Midbrain (tissue), 1 donor: ENCODE results near the gene ZNF436.
A peak's percentile ranks its signal among the peaks of the same experiment; 100 is the strongest.

ENCODE experiments used
- DNase-seq: peaks from one replicate; lab custom pipeline; 2025; lab: John Stamatoyannopoulos, UW

Gene ZNF436

GRCh38 chr1:23369335-23370013 lies at the start of gene ZNF436:
Gene ZNF436 (minus strand): TSS chr1:23369836. CDS start chr1:23368005, 1,831 bp downstream.
- DNase-seq, result peak; percentile 57

DNA sequence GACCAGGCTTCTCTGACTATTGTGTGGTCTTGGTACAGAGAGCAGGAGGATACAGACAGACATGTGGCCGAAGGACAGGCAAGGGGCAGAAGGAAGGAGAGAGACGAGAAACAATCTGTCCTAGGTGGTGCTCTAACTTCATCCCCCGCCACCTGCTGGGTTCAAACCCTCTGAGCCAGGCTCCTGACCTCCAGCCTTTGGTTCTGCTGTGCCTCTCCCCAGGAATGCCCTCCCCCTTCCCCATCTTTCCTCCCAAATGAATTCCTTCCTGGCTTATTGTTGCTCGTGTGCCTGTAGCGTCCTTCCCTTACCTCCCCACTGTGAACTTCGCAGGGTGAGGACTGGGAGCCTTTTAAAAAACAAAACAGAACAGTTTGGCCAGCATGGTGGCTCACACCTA lies 49.5 kb upstream of the ZNF436 start:
- no peak for DNase-seq

- no peak for DNase-seq
Measured at GRCh38 chr1:23417570-23417969, 47.9 kb upstream of the ZNF436 start.

- no peak for DNase-seq
Measured at GRCh38 chr1:23416964-23417363, 47.3 kb upstream of the ZNF436 start.

DNA sequence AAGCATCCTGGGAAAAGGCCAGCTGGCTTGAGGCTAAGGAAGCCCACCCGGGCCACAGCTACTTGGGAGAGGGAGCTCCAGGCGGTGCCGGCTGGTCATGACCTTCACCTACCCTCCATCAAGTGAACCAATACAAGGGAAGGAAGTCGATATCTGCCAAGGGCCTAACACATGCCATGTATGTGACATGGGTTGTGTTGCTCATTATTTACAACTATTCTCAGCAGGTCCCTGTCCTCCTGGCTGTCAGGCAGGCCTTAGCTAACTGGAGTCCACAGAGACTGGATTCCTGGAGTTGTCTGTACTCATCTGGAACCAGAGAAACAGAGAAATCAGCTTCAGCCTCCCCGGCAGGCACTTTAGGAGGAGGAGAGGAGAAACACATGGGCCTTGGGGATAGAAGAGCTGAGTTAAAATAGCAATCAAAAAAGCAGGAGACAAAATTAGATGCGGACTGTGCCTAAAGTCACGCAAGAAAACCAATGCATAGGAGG lies 39.2 kb upstream of the ZNF436 start:
- DNase-seq, result no peak

DNA sequence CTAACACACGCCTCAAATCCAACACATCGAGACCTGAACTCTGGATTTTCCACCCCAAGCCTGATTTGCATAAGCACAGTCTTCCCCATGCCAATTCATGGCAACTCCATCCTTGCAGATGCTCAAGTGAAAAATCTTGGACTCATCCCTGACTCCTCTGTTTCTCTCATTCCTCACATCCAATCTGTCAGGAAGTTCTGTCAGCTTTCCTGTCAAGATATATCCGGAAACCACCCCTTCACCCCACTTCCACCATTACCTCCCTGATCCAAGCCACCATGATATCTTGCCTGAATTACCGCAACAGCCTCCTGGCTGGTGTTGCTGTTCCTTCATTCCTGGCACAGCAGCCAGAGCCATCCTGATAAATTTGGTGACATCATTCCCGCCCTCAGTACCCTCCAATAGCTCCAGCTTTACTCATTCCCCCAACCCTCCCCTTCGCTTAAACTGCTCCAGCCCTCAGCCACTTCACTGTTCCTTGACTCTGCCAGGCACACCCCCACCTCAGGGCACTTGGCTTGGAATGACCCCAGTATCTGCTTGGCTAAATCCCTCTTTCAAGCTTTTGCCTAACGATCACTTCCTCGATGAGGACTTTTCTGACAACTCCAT lies 37.5 kb upstream of the ZNF436 start:
- DNase-seq, result no peak

DNA sequence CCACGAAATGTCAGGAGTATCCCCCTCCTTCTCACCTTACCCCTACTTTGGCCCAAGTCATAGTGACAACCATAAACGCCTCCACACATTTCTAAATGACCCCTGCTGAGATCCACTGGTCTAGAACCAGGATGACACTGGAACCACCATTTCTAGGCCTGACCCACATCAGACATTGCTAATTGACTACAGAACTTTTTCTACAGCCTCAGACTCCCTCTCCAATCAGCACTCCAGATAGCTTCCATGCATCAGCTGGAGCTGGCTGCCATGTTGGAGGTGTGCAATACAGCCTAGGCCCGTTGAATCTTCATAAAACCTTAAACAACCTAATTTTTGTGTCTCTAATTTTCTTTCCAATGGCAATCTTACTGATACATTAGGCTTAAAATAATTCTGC lies 36.3 kb upstream of the ZNF436 start:
- no peak for DNase-seq

DNA sequence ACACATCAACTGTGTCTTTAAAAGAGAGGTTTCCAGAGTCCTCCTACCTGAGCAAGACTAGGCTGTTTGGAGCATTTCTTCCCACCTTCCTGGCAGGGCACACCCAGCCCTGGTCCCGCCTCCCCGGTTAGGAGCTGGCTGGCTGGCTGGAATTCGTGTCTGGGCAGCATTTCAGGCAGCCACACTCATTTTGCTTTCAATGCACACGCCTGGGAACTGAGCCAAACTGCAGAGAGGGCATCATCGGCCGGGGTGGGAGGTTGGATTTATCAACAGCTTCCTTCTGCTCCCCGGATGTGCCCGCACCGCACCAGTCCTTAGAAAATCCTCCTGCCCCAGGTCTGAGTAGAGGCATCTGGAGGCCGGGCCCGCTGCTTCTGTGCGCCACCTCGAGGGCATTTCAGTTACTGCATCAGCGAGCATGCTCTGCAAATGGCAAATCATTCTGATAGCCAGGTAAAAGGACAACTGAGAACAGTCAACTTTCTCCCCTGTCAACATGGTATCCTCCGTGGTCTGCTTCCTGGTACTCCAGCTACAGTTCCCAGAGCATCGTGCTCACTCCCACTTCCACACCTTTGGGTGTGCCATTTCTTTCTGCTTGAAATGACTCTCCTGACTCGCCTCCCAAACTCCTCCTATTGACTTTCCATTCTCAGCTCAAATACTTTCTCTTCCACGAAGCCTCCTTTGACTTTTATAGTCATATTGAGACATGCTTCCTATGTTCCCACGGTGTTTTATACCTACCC lies 34.3 kb upstream of the ZNF436 start:
- peak; percentile 82 for DNase-seq

- DNase-seq, result no peak
Measured at GRCh38 chr1:23403355-23403734, 33.7 kb upstream of the ZNF436 start.

GRCh38 chr1:23403038-23403336 lies 33.4 kb upstream of the ZNF436 start:
- no peak for DNase-seq

DNA sequence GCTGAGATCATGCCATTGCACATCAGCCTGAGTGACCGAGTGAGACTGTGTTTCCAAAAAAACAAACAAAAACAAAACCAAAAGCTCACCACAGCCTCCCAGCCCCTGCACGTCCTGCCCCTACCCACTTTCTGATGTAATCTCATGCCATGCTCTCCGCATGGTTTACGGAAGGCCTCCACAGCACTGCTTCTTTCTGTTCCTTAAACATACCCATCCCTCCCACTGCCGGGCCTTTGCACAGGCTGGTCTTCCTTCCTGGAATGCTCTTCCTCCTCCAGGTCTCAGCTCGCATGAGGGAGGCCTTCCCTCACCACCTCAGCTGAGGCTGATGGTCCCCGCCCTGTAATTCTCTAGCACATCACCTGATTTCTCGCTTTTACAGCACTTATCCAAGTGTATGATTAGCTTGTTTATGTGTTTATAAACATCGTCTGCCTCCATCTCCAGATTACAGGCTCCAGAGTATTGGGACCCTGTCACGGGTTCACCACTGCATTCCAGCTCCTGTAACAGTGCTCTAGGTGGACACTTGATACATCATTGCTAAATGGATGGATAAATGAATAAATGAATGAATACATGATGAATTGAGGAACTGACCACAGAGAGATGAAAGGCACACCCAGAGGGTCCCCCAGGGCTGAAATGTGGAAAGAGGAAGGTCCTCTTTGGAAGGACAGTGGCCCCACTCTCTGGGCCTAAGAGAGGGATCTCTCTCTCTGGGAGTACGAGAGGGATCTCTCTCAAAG lies 32.8 kb upstream of the ZNF436 start:
- DNase-seq, result no peak

GRCh38 chr1:23401313-23401712 lies 31.7 kb upstream of the ZNF436 start:
- no peak for DNase-seq

DNA sequence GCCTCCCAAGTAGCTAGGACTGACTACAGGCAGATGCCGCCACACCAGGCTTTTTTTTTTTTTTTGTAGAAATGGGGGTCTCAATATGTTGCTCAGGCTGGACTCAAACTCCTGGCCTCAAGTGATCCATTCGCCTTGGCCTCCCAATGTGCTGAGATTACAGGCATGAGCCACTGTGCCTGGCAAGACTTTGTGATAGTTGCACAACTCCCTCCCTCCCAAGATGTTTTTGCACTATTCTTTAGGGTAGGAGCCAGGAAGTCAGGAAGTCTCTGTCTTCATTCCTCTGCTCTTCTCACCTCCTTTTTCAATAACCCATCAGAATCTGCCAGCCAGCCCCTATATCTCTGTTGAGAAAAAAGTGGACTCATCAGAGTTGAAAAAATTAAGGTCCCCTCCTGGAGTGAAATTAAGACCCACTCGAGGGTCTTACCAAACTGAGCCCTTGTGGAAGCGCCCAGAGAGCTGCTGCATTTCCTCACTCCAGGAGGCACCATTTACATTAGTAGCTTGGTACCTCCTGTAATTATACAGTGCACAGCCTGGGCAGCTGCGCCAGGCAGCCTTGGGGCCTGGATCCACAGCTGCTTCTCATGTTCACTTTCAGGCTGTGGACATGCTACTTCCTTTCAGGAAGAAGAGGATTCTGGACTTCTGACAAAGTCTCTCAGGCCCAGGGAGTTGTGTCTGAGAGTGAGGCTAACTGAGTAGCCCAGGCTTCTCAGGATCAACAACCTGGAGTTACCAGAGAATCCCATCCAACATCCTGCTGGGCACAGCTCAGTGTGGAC lies 30.9 kb upstream of the ZNF436 start:
- no peak for DNase-seq

GRCh38 chr1:23399229-23399628 lies 29.6 kb upstream of the ZNF436 start:
- no peak for DNase-seq

DNA sequence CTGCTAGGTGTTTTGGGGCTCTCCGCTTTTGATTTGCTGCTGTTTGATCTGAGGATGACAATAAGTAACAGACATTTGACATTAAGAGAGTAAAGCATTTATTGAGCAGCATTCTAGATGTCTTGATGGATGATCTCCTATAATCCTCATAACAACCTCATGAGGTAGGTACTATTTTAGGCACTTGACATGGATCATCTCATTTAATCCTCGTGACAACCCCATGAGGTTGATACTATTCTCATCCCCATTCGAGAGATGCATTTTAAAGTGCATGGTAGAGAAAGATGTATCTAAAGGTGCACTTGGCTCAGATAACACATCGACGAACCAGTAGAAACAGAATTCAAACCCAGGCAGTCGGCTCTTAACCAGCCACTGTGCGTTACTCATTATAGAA lies 28.3 kb upstream of the ZNF436 start:
- no peak for DNase-seq

DNA sequence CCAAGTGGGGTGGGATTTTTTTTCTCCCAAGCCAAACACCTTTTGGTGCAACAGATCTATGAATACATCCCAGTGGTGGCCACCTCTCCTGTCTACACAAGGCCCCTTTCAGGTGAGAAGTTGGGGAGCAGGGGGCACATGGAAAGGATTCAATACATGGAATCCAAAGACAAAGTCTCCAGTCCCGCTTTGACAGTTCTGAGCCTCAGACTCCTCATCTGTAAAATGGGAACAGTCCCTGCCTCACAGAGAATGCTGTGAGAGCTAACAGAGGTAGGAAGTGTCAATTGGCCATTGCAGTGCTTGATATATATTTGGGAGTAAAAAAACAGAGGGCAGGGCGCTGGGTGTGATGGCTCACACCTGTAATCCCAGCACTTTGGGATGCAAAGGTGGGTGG lies 26.7 kb upstream of the ZNF436 start:
- no peak for DNase-seq

DNA sequence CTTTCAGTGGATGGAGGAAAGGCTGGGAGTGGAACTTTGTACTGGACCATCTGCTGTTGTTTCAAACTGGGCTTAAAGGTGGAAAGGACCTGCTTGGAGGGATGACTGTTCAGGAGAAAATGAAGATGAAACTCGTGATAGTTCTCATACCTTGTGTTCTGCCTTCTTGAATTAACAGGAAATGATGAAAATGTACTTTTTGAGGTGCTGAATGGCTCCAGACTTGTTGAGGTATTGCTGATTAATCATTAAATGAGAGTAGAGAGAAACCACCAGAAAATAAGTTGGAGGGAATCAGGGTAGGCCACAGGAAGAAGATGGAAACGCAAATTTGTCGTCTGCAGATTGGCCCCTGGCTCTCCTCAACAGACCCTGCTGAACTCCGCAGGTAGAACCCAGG lies 26.2 kb upstream of the ZNF436 start:
- no peak for DNase-seq

GRCh38 chr1:23395154-23395724 lies 25.6 kb upstream of the ZNF436 start:
- DNase-seq, result no peak

- no peak for DNase-seq
Measured at GRCh38 chr1:23394684-23395083, 25.0 kb upstream of the ZNF436 start.

DNA sequence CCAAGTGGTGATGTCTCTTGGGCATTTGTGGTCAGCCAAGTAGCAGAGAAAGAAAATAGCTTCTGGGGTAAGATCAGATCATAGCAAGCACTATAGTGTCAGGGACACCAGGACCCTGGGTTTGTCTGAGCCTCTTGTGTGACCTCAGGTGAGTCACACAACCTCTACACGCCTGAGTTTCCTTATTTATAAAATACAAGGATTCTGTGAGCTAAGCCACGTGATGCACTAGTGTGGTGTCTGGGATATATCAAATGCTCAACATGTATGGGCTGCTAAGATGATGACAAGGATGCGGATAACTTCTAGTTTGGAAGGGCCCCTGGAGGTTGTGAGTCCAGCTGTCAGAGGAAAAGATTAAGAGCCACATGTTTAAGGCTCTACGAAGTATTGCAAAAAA lies 24.5 kb upstream of the ZNF436 start:
- DNase-seq, result no peak

DNA sequence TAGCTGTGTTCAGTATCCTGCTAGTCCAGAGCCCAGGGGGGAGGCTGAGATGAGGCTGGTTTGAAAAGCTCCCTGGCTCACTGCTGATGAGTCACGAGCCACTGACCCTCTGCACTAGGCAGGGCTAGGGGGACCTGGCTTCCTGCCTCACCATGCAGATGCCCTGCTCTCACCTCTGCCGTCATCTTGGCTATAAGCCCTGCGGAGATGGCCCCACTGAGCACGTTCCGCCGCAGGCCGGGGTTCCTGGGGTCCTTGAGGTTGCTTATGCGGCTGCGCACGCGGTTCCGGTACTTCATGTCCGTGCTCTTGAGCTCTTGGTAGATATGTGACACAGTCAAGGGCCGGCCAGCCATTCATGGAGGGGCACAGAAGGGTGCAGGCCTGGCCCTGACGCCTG lies 24.1 kb upstream of the ZNF436 start:
- DNase-seq, result no peak
